H9 (cell line): ENCODE data around the gene COX10. TPM values are rescaled to one million over a fixed set of nuclear protein-coding genes. Genes with fewer than 3 reads are reported as not detected.

Source experiments
- DNase-seq: peaks from one replicate; pipeline ENCODE4 v3.0.0-alpha.2; 2017
- H2AFZ ChIP-seq: one replicate; pipeline ENCODE4 v1.6.1; 2013; ENCODE audit warnings: mild to moderate bottlenecking, low read length, control low read depth, moderate library complexity
- H2AK5ac ChIP-seq: 2 replicates; pipeline ENCODE4 v1.6.1; 2013; ENCODE audit warnings: low read length, control low read depth, mixed read lengths; ENCODE audit not compliant: insufficient read length
- H2BK120ac ChIP-seq: one replicate; pipeline ENCODE4 v1.6.1; 2013; ENCODE audit warnings: low read depth, mild to moderate bottlenecking, low read length, control low read depth, inconsistent platforms; ENCODE audit not compliant: poor library complexity, severe bottlenecking
- H2BK12ac ChIP-seq: 2 replicates; pipeline ENCODE4 v1.6.1; 2013; ENCODE audit warnings: low read length, control low read depth, mixed read lengths, low read depth; ENCODE audit not compliant: insufficient read length
- H2BK15ac ChIP-seq: 2 replicates; pipeline ENCODE4 v1.6.1; 2013; ENCODE audit warnings: low read depth, low read length, control low read depth
- H2BK20ac ChIP-seq: one replicate; pipeline ENCODE4 v1.6.1; 2013; ENCODE audit warnings: low read depth, mild to moderate bottlenecking, low read length, control low read depth, inconsistent platforms; ENCODE audit not compliant: poor library complexity, severe bottlenecking
- H2BK5ac ChIP-seq: 2 replicates; pipeline ENCODE4 v1.6.1; 2013; ENCODE audit warnings: low read length, control low read depth, mixed read lengths; ENCODE audit not compliant: insufficient read length
- H3K14ac ChIP-seq: 2 replicates; pipeline ENCODE4 v1.6.1; 2013; ENCODE audit warnings: low read length, control low read depth; ENCODE audit not compliant: insufficient read depth
- H3K18ac ChIP-seq: 2 replicates; pipeline ENCODE4 v1.6.1; 2013; ENCODE audit warnings: low read depth, mild to moderate bottlenecking, mixed read lengths, low read length, control low read depth; ENCODE audit not compliant: insufficient read length
- H3K23ac ChIP-seq: 2 replicates; pipeline ENCODE4 v1.6.1; 2013; ENCODE audit warnings: low read length, control low read depth, mixed read lengths, low read depth; ENCODE audit not compliant: insufficient read length
- H3K23me2 ChIP-seq: 2 replicates; pipeline ENCODE4 v1.6.1; 2013; ENCODE audit warnings: low read depth, mild to moderate bottlenecking, mixed read lengths, low read length, control low read depth; ENCODE audit not compliant: insufficient read length, poor library complexity, severe bottlenecking
- H3K27ac ChIP-seq: 2 replicates; pipeline ENCODE4 v1.5.1; 2013; ENCODE audit warnings: low read length, control low read depth, mixed read lengths, low read depth; ENCODE audit not compliant: insufficient read length
- H3K27me3 ChIP-seq: 2 replicates; pipeline ENCODE4 v1.6.1; 2013; ENCODE audit warnings: low read length, control low read depth, inconsistent platforms; ENCODE audit not compliant: insufficient read depth
- H3K4ac ChIP-seq: 2 replicates; pipeline ENCODE4 v1.6.1; 2013; ENCODE audit warnings: low read depth, mild to moderate bottlenecking, control low read depth, inconsistent platforms, low read length, moderate library complexity
- H3K4me1 ChIP-seq: 2 replicates; pipeline ENCODE4 v1.6.1; 2013; ENCODE audit warnings: low read length, control low read depth, inconsistent platforms; ENCODE audit not compliant: insufficient read depth
- H3K4me2 ChIP-seq: 2 replicates; pipeline ENCODE4 v1.6.1; 2013; ENCODE audit warnings: low read length, control low read depth, mixed read lengths; ENCODE audit not compliant: insufficient read length, insufficient read depth
- H3K56ac ChIP-seq: 2 replicates; pipeline ENCODE4 v1.6.1; 2013; ENCODE audit warnings: low read depth, mild to moderate bottlenecking, mixed read lengths, low read length, control low read depth; ENCODE audit not compliant: insufficient read length
- H3K79me1 ChIP-seq: 2 replicates; pipeline ENCODE4 v1.6.1; 2013; ENCODE audit warnings: low read depth, mild to moderate bottlenecking, moderate library complexity, low read length, control low read depth, inconsistent platforms; ENCODE audit not compliant: insufficient read depth, poor library complexity, severe bottlenecking
- H3K79me2 ChIP-seq: 2 replicates; pipeline ENCODE4 v1.6.1; 2013; ENCODE audit warnings: low read length, control low read depth, inconsistent platforms; ENCODE audit not compliant: insufficient read depth
- H3K9ac ChIP-seq: 2 replicates; pipeline ENCODE4 v1.6.1; 2013; ENCODE audit warnings: low read length, control low read depth, mixed read lengths; ENCODE audit not compliant: insufficient read length; ENCODE audit errors: extremely low read depth
- H3K9me3 ChIP-seq: one replicate; pipeline ENCODE4 v1.6.1; 2013; ENCODE audit warnings: low read depth, low read length, inconsistent platforms; ENCODE audit not compliant: control insufficient read depth
- H3T11ph ChIP-seq: one replicate; pipeline ENCODE4 v1.6.1; 2013; ENCODE audit warnings: mild to moderate bottlenecking, low read length, control low read depth, inconsistent platforms
- H4K20me1 ChIP-seq: one replicate; pipeline ENCODE4 v1.6.1; 2013; ENCODE audit not compliant: control insufficient read depth, insufficient read length, insufficient read depth
- H4K5ac ChIP-seq: 2 replicates; pipeline ENCODE4 v1.6.1; 2013; ENCODE audit warnings: low read depth, mild to moderate bottlenecking, mixed read lengths, low read length, control low read depth; ENCODE audit not compliant: insufficient read length
- H4K8ac ChIP-seq: replicated peaks from 2 replicates; pipeline ENCODE4 v1.6.1; 2013; ENCODE audit warnings: low read length, control low read depth, mixed read lengths, low read depth; ENCODE audit not compliant: insufficient read length
- H4K91ac ChIP-seq: 2 replicates; pipeline ENCODE4 v1.6.1; 2013; ENCODE audit warnings: low read depth, mild to moderate bottlenecking, moderate library complexity, mixed read lengths, low read length, control low read depth; ENCODE audit not compliant: insufficient read length
- H3K27ac Mint-ChIP-seq, 3 experiments: 2 replicates in 2 of 3; 3 replicates in 1 of 3; pipeline ENCODE4 v1.8.0; 2020 to 2021; ENCODE audit warnings: mixed read lengths in 3 of 3, mild to moderate bottlenecking in 1 of 3, moderate library complexity in 1 of 3
- H3K27me3 Mint-ChIP-seq: 2 replicates; pipeline ENCODE4 v1.8.0; 2021; ENCODE audit warnings: low read depth, mild to moderate bottlenecking, moderate library complexity, mixed read lengths
- H3K36me3 Mint-ChIP-seq, 3 experiments: 2 replicates in 2 of 3; 3 replicates in 1 of 3; pipeline ENCODE4 v1.8.0; 2020 to 2021; ENCODE audit warnings: low read depth in 3 of 3, mixed read lengths in 3 of 3; ENCODE audit not compliant: insufficient read depth in 1 of 3
- H3K4me1 Mint-ChIP-seq, 2 experiments: 2 replicates each; pipeline ENCODE4 v1.8.0; 2020; ENCODE audit warnings: mixed read lengths in 2 of 2
- H3K4me3 Mint-ChIP-seq, 2 experiments: 2 replicates in 1 of 2; 3 replicates in 1 of 2; pipeline ENCODE4 v1.8.0; 2020 to 2021; ENCODE audit warnings: mild to moderate bottlenecking in 2 of 2, mixed read lengths in 2 of 2, moderate library complexity in 1 of 2
- H3K9me3 Mint-ChIP-seq, 2 experiments: 2 replicates in 1 of 2; 3 replicates in 1 of 2; pipeline ENCODE4 v1.8.0; 2020; ENCODE audit warnings: mild to moderate bottlenecking in 2 of 2, mixed read lengths in 2 of 2, moderate library complexity in 1 of 2
- CTCF ChIP-seq: fragments of 200-600 bp; sonication (generic); conservative IDR thresholded peaks from 3 replicates; pipeline ENCODE4 v1.8.0; 2021; ENCODE audit warnings: antibody characterized with exemption, mild to moderate bottlenecking
- WGBS: extraction: QIAGEN DNeasy Blood & Tissue Kit; methylation state at CpG from one replicate; pipeline ENCODE4 v1.1.7; 2013; ENCODE audit warnings: missing lambda C conversion rate, low lambda C conversion rate, mixed read lengths; ENCODE audit not compliant: insufficient read length; ENCODE audit errors: extremely low coverage; 5-methylcytosine and 5-hydroxymethylcytosine counted together
- total RNA-seq: library from RNA; stranded (reverse); gene quantifications from 2 replicates; pipeline ENCODE4 v1.2.1, GENCODE V29; 2021

Gene COX10
- total RNA-seq, 1 experiment from 2014 or later = 20.6 TPM

- Histone ChIP-seq H3K27me3 (no peaks in the 10 kb centered on the region), H3K27ac (no peak overlapping the region), H3K18ac (no peak overlapping the region), H2AFZ (no peak overlapping the region), H3K4me2 (no peak overlapping the region), H3K9me3 (no peaks in the 10 kb centered on the region), H3K9ac (no peak overlapping the region), H2BK120ac (no peak overlapping the region), H2BK5ac (no peak overlapping the region), H4K5ac (no peak overlapping the region), H3K79me1 (no peaks in the 10 kb centered on the region), H2AK5ac (no peak overlapping the region), H3K4me1 (no peaks in the 10 kb centered on the region), H3K4ac (no peak overlapping the region), H3K79me2 (no peaks in the 10 kb centered on the region), H3K23ac (no peak overlapping the region), H4K20me1 (no peaks in the 10 kb centered on the region), H4K91ac (no peak overlapping the region), H2BK15ac (no peak overlapping the region), H3T11ph (no peak overlapping the region), H2BK20ac (no peak overlapping the region), H2BK12ac (no peak overlapping the region), H4K8ac (no peak overlapping the region), H3K56ac (no peak overlapping the region), H3K14ac (no peak overlapping the region), H3K23me2 (no peaks in the 10 kb centered on the region)
- Mint-ChIP-seq H3K36me3 (peaks cover 0 to 2% (median 2%) of the 10 kb centered on the region in 3 experiments; a peak in 3 of 7 replicates), H3K4me1 (peaks cover 3 to 7% of the 10 kb centered on the region in 2 experiments), H3K27ac (no peak overlapping the region), H3K4me3 (no peak overlapping the region), H3K9me3 (no peaks in the 10 kb centered on the region), H3K27me3 (no peaks in the 10 kb centered on the region)
- TF ChIP-seq CTCF = no peak
- no CpG with 5 or more reads among the region's 4 CpGs for WGBS
- no peak for DNase-seq
Measured at GRCh38 chr17:14152721-14153120, 83.4 kb downstream of the COX10 start.
